Measurements from ENCODE around the gene FCRLB. TPM values are rescaled to one million over a fixed set of nuclear protein-coding genes. Genes with fewer than 3 reads are reported as not detected.

Gene FCRLB
- total RNA-seq, 1 donor from 2014 or later = not detected

- Histone ChIP-seq H3K79me2 (ENCODE audit: low read depth) (no peaks in the 10 kb centered on the region), H3K9me3 (ENCODE audit: low read depth) (no peaks in the 10 kb centered on the region), H3K9ac (no peak overlapping the region), H3K27me3 (peaks cover 11% of the 10 kb centered on the region), H3K4me3 (no peak overlapping the region), H3K36me3 (no peaks in the 10 kb centered on the region), H3K4me2 (no peak overlapping the region), H2AFZ (replicated peaks) (peak overlapping the region; percentile 15), H3F3A (ENCODE audit: low read depth) (peaks cover 7% of the 10 kb centered on the region), H3K27ac (no peak overlapping the region), H4K20me1 (ENCODE audit: low read depth) (no peaks in the 10 kb centered on the region), H3K4me1 (no peaks in the 10 kb centered on the region)
- Mint-ChIP-seq H3K4me3 (no peak overlapping the region), H3K4me1 (no peaks in the 10 kb centered on the region), H3K27me3 (ENCODE audit: insufficient read depth, low read depth) (peaks cover 8% of the 10 kb centered on the region), H3K27ac (no peak overlapping the region), H3K36me3 (no peaks in the 10 kb centered on the region), H3K9me3 (no peaks in the 10 kb centered on the region)
- no peak for DNase-seq (ENCODE audit: low spot score)
- no peak for TF ChIP-seq EZH2 (IDR thresholded peaks at IDR 0.05)
- no peak for TF ChIP-seq EZH2phosphoT487 (IDR thresholded peaks at IDR 0.05)
- no peak for TF ChIP-seq CTCF (IDR thresholded peaks at IDR 0.05)
Observed at GRCh38 chr1:161736335-161736969, 15.1 kb downstream of the FCRLB start.

- Histone ChIP-seq H3K36me3 (no peaks in the 10 kb centered on the region), H3K4me2 (no peak overlapping the region), H3K9ac (no peak overlapping the region), H3K27me3 (peaks cover 3% of the 10 kb centered on the region), H3K4me1 (no peaks in the 10 kb centered on the region), H3K4me3 (no peak overlapping the region), H3K9me3 (ENCODE audit: low read depth) (no peaks in the 10 kb centered on the region), H3K79me2 (ENCODE audit: low read depth) (no peaks in the 10 kb centered on the region), H2AFZ (replicated peaks) (no peak overlapping the region), H3F3A (ENCODE audit: low read depth) (peaks cover 7% of the 10 kb centered on the region), H4K20me1 (ENCODE audit: low read depth) (no peaks in the 10 kb centered on the region), H3K27ac (no peak overlapping the region)
- no peaks in the 10 kb centered on the region for H3K9me3 Mint-ChIP-seq
- TF ChIP-seq EZH2 (IDR thresholded peaks at IDR 0.05) = no peak
- TF ChIP-seq CTCF (IDR thresholded peaks at IDR 0.05) = no peak
- TF ChIP-seq EZH2phosphoT487 (IDR thresholded peaks at IDR 0.05) = no peak
- no peak overlapping the region for H3K4me3 Mint-ChIP-seq
- no peak overlapping the region for H3K27ac Mint-ChIP-seq
- peaks cover 9% of the 10 kb centered on the region for H3K27me3 Mint-ChIP-seq (ENCODE audit: insufficient read depth, low read depth)
- no peaks in the 10 kb centered on the region for H3K36me3 Mint-ChIP-seq
- no peak for DNase-seq (ENCODE audit: low spot score)
- H3K4me1 Mint-ChIP-seq = no peaks in the 10 kb centered on the region
Observed at GRCh38 chr1:161737625-161738024, 16.3 kb downstream of the FCRLB start.

GRCh38 chr1:161738627-161739287 is 17.4 kb downstream of the FCRLB start:
- TF ChIP-seq CTCF (IDR thresholded peaks at IDR 0.05) (peak; percentile 66), EZH2phosphoT487 (IDR thresholded peaks at IDR 0.05) (no peak)
- H3K4me3 Mint-ChIP-seq = no peak overlapping the region
- peaks cover 4% of the 10 kb centered on the region for H3K4me1 Mint-ChIP-seq
- Histone ChIP-seq H3F3A (ENCODE audit: low read depth) (peaks cover 7% of the 10 kb centered on the region), H4K20me1 (ENCODE audit: low read depth) (no peaks in the 10 kb centered on the region), H3K4me3 (no peak overlapping the region), H3K27ac (no peak overlapping the region), H2AFZ (replicated peaks) (no peak overlapping the region), H3K79me2 (ENCODE audit: low read depth) (no peaks in the 10 kb centered on the region), H3K27me3 (no peaks in the 10 kb centered on the region), H3K9me3 (ENCODE audit: low read depth) (no peaks in the 10 kb centered on the region), H3K4me2 (no peak overlapping the region), H3K4me1 (no peaks in the 10 kb centered on the region), H3K9ac (no peak overlapping the region), H3K36me3 (no peaks in the 10 kb centered on the region)
- H3K9me3 Mint-ChIP-seq = no peaks in the 10 kb centered on the region
- no peak overlapping the region for H3K27ac Mint-ChIP-seq
- DNase-seq (ENCODE audit: low spot score) = peak; percentile 74
- peaks cover 9% of the 10 kb centered on the region for H3K27me3 Mint-ChIP-seq (ENCODE audit: insufficient read depth, low read depth)
- no peaks in the 10 kb centered on the region for H3K36me3 Mint-ChIP-seq
